Measurements from ENCODE around the gene EGFL8. TPM values are rescaled to one million over a fixed set of nuclear protein-coding genes. Genes with fewer than 3 reads are reported as not detected.
A peak's percentile ranks its signal among the peaks of the same experiment; 100 is the strongest.

The EGFL8 gene
- total RNA-seq, 1 experiment from 2014 or later: 11.1 TPM

GRCh38 chr6:32129297-32130088 is 34.9 kb upstream of the EGFL8 start:
- Histone ChIP-seq H3K27ac (ENCODE audit: low read length) (peak overlapping the region; percentile 92), H3K4me1 (ENCODE audit: control insufficient read depth, insufficient read depth, low read length) (peaks cover 23% of the 10 kb centered on the region), H3K9me3 (ENCODE audit: control insufficient read depth, insufficient read depth, low read depth, low read length) (no peaks in the 10 kb centered on the region), H3K36me3 (ENCODE audit: control insufficient read depth, insufficient read depth, low read length) (no peaks in the 10 kb centered on the region; the same call in 1 of the 2 replicates), H3K27me3 (ENCODE audit: control insufficient read depth, insufficient read depth, low read length) (no peaks in the 10 kb centered on the region), H3K4me3 (ENCODE audit: low read depth in 2 of 2, low read length in 2 of 2) (peak overlapping the region; percentile 78 to 92)
- TSS peak; percentile 44 for BruUV-seq (replicated peaks)
- DNase-seq (ENCODE audit: low read depth, low spot score): no peak
- peak in 1 of 2 experiments; percentile 33; a peak in 1 of 4 replicates for TF ChIP-seq REST (IDR thresholded peaks at IDR 0.05; ENCODE audit: insufficient read depth in 1 of 2, low read depth in 2 of 2, low read length in 1 of 2)
- no peak for TF ChIP-seq TCF7L2 (IDR thresholded peaks at IDR 0.05; ENCODE audit: low read depth, low read length)
- intact Hi-C loops (cut with micrococcal nuclease; ENCODE audit: unreplicated experiment): no loop called here
- ChIA-PET POLR2A (interaction anchor here (0.5 to 0.6 kb wide), 3 partner anchors 23 to 68 kb away, joined by 3 to 8 read pairs (median 5); no protein-coding TSS in a partner anchor), CTCF (interaction anchor here (0.5 kb wide), 1 partner anchor 68 kb away, joined by 8 read pairs; no protein-coding TSS in a partner anchor)
- ATAC-seq: peak; percentile 36
- in situ Hi-C loops (cut with HindIII; ENCODE audit: low pct_unique_long_range_greater_than_20kb, low sequenced_read_pairs): no loop called here

- Histone ChIP-seq H3K9me3 (ENCODE audit: control insufficient read depth, insufficient read depth, low read depth, low read length) (no peaks in the 10 kb centered on the region), H3K27ac (ENCODE audit: low read length) (no peak overlapping the region), H3K36me3 (ENCODE audit: control insufficient read depth, insufficient read depth, low read length) (no peaks in the 10 kb centered on the region; the same call in 1 of the 2 replicates), H3K27me3 (ENCODE audit: control insufficient read depth, insufficient read depth, low read length) (no peaks in the 10 kb centered on the region), H3K4me3 (ENCODE audit: low read depth in 2 of 2, low read length in 2 of 2) (no peak overlapping the region), H3K4me1 (ENCODE audit: control insufficient read depth, insufficient read depth, low read length) (peaks cover 21% of the 10 kb centered on the region)
- ATAC-seq (no peak), DNase-seq (ENCODE audit: low read depth, low spot score) (no peak)
- no TSS peak for BruUV-seq (replicated peaks)
- in situ Hi-C loops (cut with HindIII; ENCODE audit: low pct_unique_long_range_greater_than_20kb, low sequenced_read_pairs): no loop called here
- TF ChIP-seq REST (IDR thresholded peaks at IDR 0.05; ENCODE audit: insufficient read depth in 1 of 2, low read depth in 2 of 2, low read length in 1 of 2) (no peak), POLR2AphosphoS5 (IDR thresholded peaks at IDR 0.05; ENCODE audit: low read depth, low read length) (no peak), SIN3A (IDR thresholded peaks at IDR 0.05; ENCODE audit: borderline replicate concordance, insufficient read depth, low read depth, low read length) (no peak), TCF7L2 (IDR thresholded peaks at IDR 0.05; ENCODE audit: low read depth, low read length) (no peak), CTCF (IDR thresholded peaks at IDR 0.05) (no peak)
- POLR2A ChIA-PET: no interaction called here
- intact Hi-C loops (cut with micrococcal nuclease; ENCODE audit: unreplicated experiment): no loop called here
- CTCF ChIA-PET: no interaction called here
Observed at GRCh38 chr6:32131439-32131948, 32.9 kb upstream of the EGFL8 start.
